K562 (cell line): ENCODE results near the gene R3HDM2. TPM values are rescaled to one million over a fixed set of nuclear protein-coding genes. Genes with fewer than 3 reads are reported as not detected.

Experiments used
- ATAC-seq: fragments of 200-7000 bp; cut with Tn5 transposase; 3 replicates; pipeline ENCODE4 v1.9.1; 2020; ENCODE audit warnings: moderate library complexity
- BruUV-seq: library from RNA; stranded (reverse); fragments of 400-500 nt; replicated peaks from 2 replicates; lab custom pipeline; 2021; lab: Mats Ljungman, UMichigan
- CTCF ChIA-PET: fragments of 300-600 bp; formaldehyde crosslinking; extraction: SDS; loops from one replicate; lab custom pipeline; 2021; ENCODE audit warnings: low intra/inter-chr PET ratio; lab: Yijun Ruan, JAX
- POLR2A ChIA-PET: fragments of 300-600, 350-650 bp; sonication (Branson Sonifier 250); formaldehyde crosslinking; extraction: SDS; loops from one replicate; lab custom pipeline; 2021; ENCODE audit warnings: antibody characterized with exemption, inconsistent platforms; lab: Yijun Ruan, JAX
- DNase-seq, 4 experiments: peaks; one replicate each; pipeline versions ENCODE4 v3.0.0 to v3.0.0-alpha.2; 2011 to 2018; ENCODE audit warnings: low spot score in 3 of 4, mixed read lengths in 3 of 4; ENCODE audit errors: extremely low read depth in 1 of 4
- FAIRE-seq: peaks from 2 replicates; lab custom pipeline; 2011; peaks lifted over from hg19 to GRCh38; lab: Jason Lieb, UNC
- H2AFZ ChIP-seq: 2 replicates; pipeline ENCODE4 v1.6.0; 2011; ENCODE audit warnings: low read depth, low read length, control low read depth, inconsistent platforms
- H3K27ac ChIP-seq: fragments of 200-600 bp; 3 replicates; pipeline ENCODE4 v1.8.0; 2011; ENCODE audit warnings: low read depth, mild to moderate bottlenecking, control low read depth, inconsistent platforms, low read length, moderate library complexity, mixed read lengths; ENCODE audit errors: extremely low read depth
- H3K27me3 ChIP-seq, 2 experiments: fragments of 300-600 bp in 1 of 2; 2 replicates in 1 of 2; 3 replicates in 1 of 2; pipeline versions ENCODE4 v1.6.0 to v1.8.0; 2011; ENCODE audit warnings: inconsistent platforms in 2 of 2, low read length in 2 of 2, mild to moderate bottlenecking in 1 of 2, mixed read lengths in 1 of 2, moderate library complexity in 1 of 2; ENCODE audit not compliant: control insufficient read depth in 2 of 2, insufficient read depth in 2 of 2
- H3K36me3 ChIP-seq: fragments of 300-600 bp; 3 replicates; pipeline ENCODE4 v1.8.0; 2011; ENCODE audit warnings: mild to moderate bottlenecking, low read length, inconsistent platforms; ENCODE audit not compliant: control insufficient read depth, insufficient read depth
- H3K4me1 ChIP-seq, 2 experiments: fragments of 200-600 bp in 1 of 2; replicated peaks in 1 of 2; 2 replicates in 1 of 2; 3 replicates in 1 of 2; pipeline versions ENCODE4 v1.5.1 to v1.8.0; 2011; ENCODE audit warnings: inconsistent platforms in 2 of 2, low read length in 2 of 2, mild to moderate bottlenecking in 1 of 2, mixed read lengths in 1 of 2, moderate library complexity in 1 of 2; ENCODE audit not compliant: control insufficient read depth in 2 of 2, insufficient read depth in 2 of 2
- H3K4me2 ChIP-seq: 2 replicates; pipeline ENCODE4 v1.6.1; 2011; ENCODE audit warnings: low read length, control low read depth, inconsistent platforms, mixed read lengths; ENCODE audit not compliant: insufficient read depth
- H3K4me3 ChIP-seq: fragments of 200-600 bp; sonication (generic), shearing (Covaris generic); 2 replicates; pipeline ENCODE4 v1.5.1; 2016; ENCODE audit warnings: control low read depth, inconsistent platforms
- H3K79me2 ChIP-seq: fragments of 200-600 bp; 3 replicates; pipeline ENCODE4 v1.8.0; 2011; ENCODE audit warnings: low read length, inconsistent platforms; ENCODE audit not compliant: control insufficient read depth, insufficient read depth
- H3K9ac ChIP-seq, 2 experiments: 2 replicates each; pipeline versions ENCODE4 v1.6.0 to v1.6.1; 2011; ENCODE audit warnings: low read depth in 2 of 2, low read length in 2 of 2, control low read depth in 1 of 2, inconsistent platforms in 1 of 2, mild to moderate bottlenecking in 1 of 2, mixed read lengths in 1 of 2; ENCODE audit not compliant: insufficient read depth in 1 of 2
- H3K9me1 ChIP-seq: one replicate; pipeline ENCODE4 v1.6.0; 2011; ENCODE audit warnings: inconsistent platforms, mild to moderate bottlenecking, low read length, moderate library complexity; ENCODE audit not compliant: control insufficient read depth, insufficient read depth
- H3K9me3 ChIP-seq: replicated peaks from 2 replicates; pipeline ENCODE4 v1.5.1; 2011; ENCODE audit warnings: low read depth, low read length, inconsistent platforms; ENCODE audit not compliant: control insufficient read depth, insufficient read depth
- H4K20me1 ChIP-seq: replicated peaks from 2 replicates; pipeline ENCODE4 v1.6.1; 2011; ENCODE audit warnings: low read length, inconsistent platforms, mixed read lengths; ENCODE audit not compliant: control insufficient read depth, insufficient read depth
- CEBPG ChIP-seq, 3 experiments: fragments of 200-800 bp in 1 of 3; sonication (Bioruptor generic) in 1 of 3; sonication (generic) in 1 of 3; formaldehyde crosslinking in 1 of 3; IDR thresholded peaks in 2 of 3; conservative IDR thresholded peaks in 1 of 3; 2 replicates each; pipeline versions ENCODE4 v1.6.1 to v1.8.0; 2016 to 2022; ENCODE audit warnings: missing compliant biosample characterization in 2 of 3, missing genetic modification characterization in 2 of 3, mild to moderate bottlenecking in 1 of 3, missing genetic modification reagents in 1 of 3
- ETV5 ChIP-seq: sonication (generic); formaldehyde crosslinking; IDR thresholded peaks from 2 replicates; pipeline ENCODE4 v1.4.0; 2020; ENCODE audit warnings: low read depth, mild to moderate bottlenecking, missing genetic modification reagents
- MBD1 ChIP-seq: fragments of 250-450 bp; sonication (Bioruptor Pico); IDR thresholded peaks from 2 replicates; pipeline ENCODE4 v1.8.0; 2022; ENCODE audit warnings: inconsistent platforms
- MYNN ChIP-seq, 2 experiments: sonication (generic); formaldehyde crosslinking in 1 of 2; IDR thresholded peaks; 2 replicates each; pipeline versions ENCODE4 v1.5.0 to v1.6.1; 2016 to 2020; ENCODE audit warnings: antibody characterized with exemption in 1 of 2, missing genetic modification reagents in 1 of 2
- NELFE ChIP-seq: IDR thresholded peaks from 2 replicates; pipeline ENCODE4 v1.6.1; 2011; ENCODE audit warnings: mild to moderate bottlenecking; ENCODE audit not compliant: insufficient read depth, insufficient read length
- NR1H2 ChIP-seq: sonication (generic); formaldehyde crosslinking; IDR thresholded peaks from 2 replicates; pipeline ENCODE4 v1.4.0; 2020; ENCODE audit warnings: mild to moderate bottlenecking, missing genetic modification reagents
- PBX2 ChIP-seq, 2 experiments: IDR thresholded peaks in 1 of 2; conservative IDR thresholded peaks in 1 of 2; 2 replicates each; pipeline ENCODE4 v1.6.1; 2016; ENCODE audit warnings: low read depth in 2 of 2, mild to moderate bottlenecking in 1 of 2, missing compliant biosample characterization in 1 of 2, missing genetic modification characterization in 1 of 2, moderate library complexity in 1 of 2
- PRDM10 ChIP-seq: fragments of 450-650 bp; IDR thresholded peaks from 2 replicates; pipeline ENCODE4 v1.6.1; 2018; ENCODE audit not compliant: partially characterized antibody
- ZBTB8A ChIP-seq: fragments of 450-650 bp; IDR thresholded peaks from 2 replicates; pipeline ENCODE4 v1.6.1; 2018; ENCODE audit warnings: mild to moderate bottlenecking, moderate library complexity; ENCODE audit not compliant: partially characterized antibody
- ZNF707 ChIP-seq: fragments of 250-450 bp; sonication (Bioruptor Pico); conservative IDR thresholded peaks from 2 replicates; pipeline ENCODE4 v1.8.0; 2022; ENCODE audit warnings: inconsistent platforms, mild to moderate bottlenecking, moderate library complexity
- WGBS: fragments of 100-300 bp; shearing (Covaris generic); methylation state at CpG from one replicate; pipeline ENCODE4 v1.1.6; 2016; ENCODE audit warnings: low coverage, mixed read lengths; ENCODE audit not compliant: insufficient coverage; ENCODE audit errors: missing lambda C conversion rate; 5-methylcytosine and 5-hydroxymethylcytosine counted together
- in situ Hi-C: fragments of 300-500 bp; cut with MboI; formaldehyde crosslinking; loops from 4 replicates; pipeline ENCODE4 v1.15.0; 2018; ENCODE audit warnings: inconsistent platforms, mixed read lengths
- intact Hi-C: fragments of 100-400 bp; cut with micrococcal nuclease; formaldehyde crosslinking; loops from 2 replicates; pipeline ENCODE4 v1.14.2; 2022
- polyA plus RNA-seq, 8 experiments: library from polyadenylated mRNA; depleted of rRNA in 4 of 8; stranded (reverse) in 5 of 8; unstranded in 3 of 8; fragments of >200 nt; fragmentation: Nextera tagmentation in 2 of 8; fragmentation: Illumina TruSeq in 1 of 8; extraction: Ambion mirVana in 2 of 8; extraction: Trizol in 1 of 8; gene quantifications; 2 replicates each; pipeline versions ENCODE4 v1.2.1 to v1.2.3, GENCODE V29; 2011 to 2014; ENCODE audit warnings: inconsistent platforms in 1 of 8, missing spikeins in 1 of 8
- total RNA-seq, 7 experiments: library from RNA; depleted of rRNA in 6 of 7; stranded (reverse); fragments of >200 nt in 6 of 7; fragmentation: Illumina TruSeq in 2 of 7; extraction: Trizol in 2 of 7; gene quantifications; 2 replicates each; pipeline versions ENCODE4 v1.2.1 to v1.2.3, GENCODE V29; 2011 to 2021; ENCODE audit warnings: low replicate concordance in 1 of 7

The R3HDM2 gene
- total and polyA plus RNA-seq, 9 of the 15 experiments (the other 6 are each of a cell fraction or from before 2014, with no cell fraction given), result 3.3 to 18.8 (median 9.0) TPM

- intact Hi-C loops, result no loop called here
- Histone ChIP-seq H3K27me3 (no peaks in the 10 kb centered on the region), H4K20me1 (no peaks in the 10 kb centered on the region), H2AFZ (no peak overlapping the region), H3K4me2 (no peak overlapping the region), H3K79me2 (no peaks in the 10 kb centered on the region), H3K27ac (no peak overlapping the region), H3K36me3 (peaks cover 32% of the 10 kb centered on the region; the same call in 2 of the 3 replicates), H3K9me1 (no peaks in the 10 kb centered on the region), H3K4me1 (peaks cover 5 to 11% of the 10 kb centered on the region in 2 experiments; a peak in 4 of 5 replicates), H3K4me3 (no peak overlapping the region), H3K9ac (peak overlapping the region in 1 of 2 experiments; percentile 77; a peak in 2 of 4 replicates), H3K9me3 (no peaks in the 10 kb centered on the region)
- BruUV-seq, result no TSS peak
- WGBS, result 29% methylated on average over 4 of the region's 7 CpGs
- ChIA-PET POLR2A (interaction anchor here (0.6 to 1.2 kb wide), 2 partner anchors 10 to 286 kb away, joined by 3 to 4 read pairs; no protein-coding TSS in a partner anchor), CTCF (interaction anchor here (0.5 kb wide), 1 partner anchor 1010 kb away, joined by 3 read pairs; no protein-coding TSS in a partner anchor)
- ATAC-seq (peak; percentile 79), DNase-seq (peak in 2 of 4 experiments; percentile 37 to 61), FAIRE-seq (peak; percentile 80)
- in situ Hi-C loops, result no loop called here
- TF ChIP-seq NR1H2 (CRISPR knock-in tag) (no peak), ETV5 (CRISPR knock-in tag) (no peak), ZNF707 (CRISPR knock-in tag) (no peak), MBD1 (no peak), CEBPG (CRISPR knock-in tag; IDR thresholded peaks at IDR 0.05) (no peak), CEBPG (tag; conservative IDR thresholded peaks at IDR 0.05 in 1 of 2, IDR thresholded peaks at IDR 0.05 in 1 of 2) (no peak), PBX2 (CRISPR knock-in tag; IDR thresholded peaks at IDR 0.05; ENCODE audit: low read depth) (no peak), PBX2 (tag; conservative IDR thresholded peaks at IDR 0.05; ENCODE audit: low read depth) (peak; percentile 75), NELFE (no peak), ZBTB8A (no peak), MYNN (IDR thresholded peaks at IDR 0.05) (no peak), MYNN (CRISPR knock-in tag; IDR thresholded peaks at IDR 0.05) (no peak), PRDM10 (no peak)
These were observed 158.3 kb downstream of the R3HDM2 start for GRCh38 chr12:57272337-57273151.
